Measurements from ENCODE around the gene PPP4R2. TPM values are rescaled to one million over a fixed set of nuclear protein-coding genes. Genes with fewer than 3 reads are reported as not detected.
A peak's percentile ranks its signal among the peaks of the same experiment; 100 is the strongest.

The PPP4R2 gene
- total and polyA plus RNA-seq, 2 of the 8 experiments (the other 6 are each of a cell fraction or from before 2014, with no cell fraction given) = 11.5 to 89.9 TPM

- ChIA-PET POLR2A (ENCODE audit: partially characterized antibody) (interaction anchor here (0.5 to 1.2 kb wide), 5 partner anchors 7 to 49 kb away, joined by 3 to 4 read pairs (median 3); no protein-coding TSS in a partner anchor), CTCF (ENCODE audit: partially characterized antibody) (no interaction called here)
- Histone ChIP-seq H3K79me1 (ENCODE audit: low read depth, low read length) (0 out of 2 replicates have a peak, but pooled peaks cover 2% of the 10 kb centered on the region), H4K20me1 (replicated peaks in 1 of 2; ENCODE audit: control insufficient read depth in 1 of 2, insufficient read depth in 2 of 2, low read length in 2 of 2) (peaks cover 13 to 32% of the 10 kb centered on the region in 2 experiments), H3K4me3 (ENCODE audit: extremely low read depth in 1 of 4, insufficient read depth in 2 of 4, low read depth in 3 of 4, low read length in 4 of 4) (no peak overlapping the region), H4K8ac (ENCODE audit: extremely low read depth, insufficient read depth, low read length) (no peak overlapping the region), H3K36me3 (ENCODE audit: control insufficient read depth in 2 of 4, insufficient read depth in 4 of 4, low read length in 3 of 4) (peaks cover 0 to 7% (median 0%) of the 10 kb centered on the region in 4 experiments; a peak in 1 of 8 replicates), H4K91ac (replicated peaks; ENCODE audit: insufficient read length, low read length) (no peak overlapping the region), H3K9ac (replicated peaks in 1 of 4; ENCODE audit: extremely low read depth in 1 of 4, low read depth in 3 of 4, low read length in 3 of 4) (no peak overlapping the region), H2BK5ac (ENCODE audit: low read depth, low read length) (no peak overlapping the region), H3K56ac (replicated peaks; ENCODE audit: insufficient read length, low read depth, low read length) (no peak overlapping the region), H3K4me2 (ENCODE audit: insufficient read depth in 1 of 2, low read depth in 2 of 2, low read length in 2 of 2) (peak overlapping the region in 1 of 2 experiments; percentile 28; a peak in 1 of 4 replicates), H3K14ac (ENCODE audit: insufficient read length) (no peak overlapping the region), H2BK120ac (replicated peaks; ENCODE audit: low read depth, low read length) (no peak overlapping the region), H3K4ac (replicated peaks; ENCODE audit: insufficient read length, low read depth, low read length) (no peak overlapping the region), H3K9me3 (ENCODE audit: insufficient read depth in 2 of 2, low read depth in 1 of 2, low read length in 1 of 2) (no peaks in the 10 kb centered on the region), H2AFZ (ENCODE audit: low read length) (no peak overlapping the region), H3K23me2 (ENCODE audit: low read depth, low read length) (no peaks in the 10 kb centered on the region), H3K27ac (ENCODE audit: low read depth, low read length) (no peak overlapping the region), H2BK12ac (ENCODE audit: low read depth, low read length) (no peak overlapping the region), H3K27me3 (replicated peaks in 1 of 4; ENCODE audit: control insufficient read depth in 3 of 4, extremely low read depth in 1 of 4, insufficient read depth in 3 of 4, low read length in 3 of 4) (no peaks in the 10 kb centered on the region), H2BK20ac (ENCODE audit: low read length) (no peak overlapping the region), H4K5ac (ENCODE audit: insufficient read length, low read depth, low read length) (no peak overlapping the region), H3K79me2 (ENCODE audit: control insufficient read depth in 1 of 2, insufficient read depth in 2 of 2, low read length in 2 of 2) (peaks cover 17 to 99% of the 10 kb centered on the region in 2 experiments), H3K4me1 (replicated peaks in 1 of 4; ENCODE audit: control insufficient read depth in 3 of 4, insufficient read depth in 4 of 4, low read length in 3 of 4) (peaks cover 0 to 7% (median 4%) of the 10 kb centered on the region in 4 experiments; a peak in 3 of 7 replicates), H2AK5ac (ENCODE audit: low read depth, low read length) (no peak overlapping the region), H2BK15ac (ENCODE audit: low read length) (no peak overlapping the region), H3K23ac (ENCODE audit: insufficient read length) (no peak overlapping the region), H3K18ac (ENCODE audit: extremely low read depth, low read length) (no peak overlapping the region)
- TF ChIP-seq TEAD4 (IDR thresholded peaks at IDR 0.05; ENCODE audit: low read depth, low read length) (peak; percentile 78), RNF2 (IDR thresholded peaks at IDR 0.05; ENCODE audit: borderline replicate concordance, low read depth, low read length, missing control alignments, poor library complexity, severe bottlenecking) (no peak)
- 53% methylated on average over 2 of the region's 2 CpGs; no CpG with 5 or more reads in 1 of the 2 experiments for WGBS, 2 experiments (ENCODE audit: extremely low coverage in 1 of 2, insufficient coverage in 1 of 2, insufficient read length in 1 of 2, insufficient replicate concordance in 2 of 2, low coverage in 1 of 2, low lambda C conversion rate in 2 of 2, missing lambda C conversion rate in 1 of 2)
- no peak for DNase-seq (ENCODE audit: low read depth in 1 of 2, low spot score in 2 of 2)
- FAIRE-seq = no peak
Measured at GRCh38 chr3:73046195-73046594, 49.6 kb downstream of the PPP4R2 start.

Measured in H1 (cell line).